HS-27A (cell line): ENCODE data around the gene DHX38.
"Not testable (repeated sequence)": the region's sequence is repeated elsewhere in the genome, so short reads cannot be mapped to it uniquely, and the experiment has no call there.

ENCODE experiments used
- DNase-seq: peaks from one replicate; pipeline ENCODE4 v3.0.0-alpha.2; 2012; ENCODE audit warnings: low read depth, missing footprints

Gene DHX38

GRCh38 chr16:72093448-72094265, at the start of gene DHX38, which contains the start of gene TXNL4B:
Gene DHX38, plus strand, starts transcription at chr16:72093847. Its CDS starts 2,311 bp downstream, at chr16:72096158.
Gene TXNL4B, minus strand, starts transcription at chr16:72093620. Its CDS starts 2,871 bp downstream, at chr16:72090749.
- peak; percentile 97 for DNase-seq

- DNase-seq, result no peak
These were observed 49.4 kb upstream of the DHX38 start for GRCh38 chr16:72044296-72044695.

- no peak for DNase-seq
These were observed 48.8 kb upstream of the DHX38 start for GRCh38 chr16:72044825-72045359.

- DNase-seq, result no peak
These were observed 44.5 kb upstream of the DHX38 start for GRCh38 chr16:72049110-72049509.

- DNase-seq, result no peak
These were observed 42.7 kb upstream of the DHX38 start for GRCh38 chr16:72050769-72051464.

- DNase-seq, result no peak
These were observed 41.8 kb upstream of the DHX38 start for GRCh38 chr16:72051818-72052217.

- not testable (repeated sequence) for DNase-seq
These were observed 39.3 kb upstream of the DHX38 start, which contains the start of gene HP for GRCh38 chr16:72054254-72054847. Gene HP, plus strand, starts transcription at chr16:72054505. Its CDS starts 148 bp downstream, at chr16:72054653.

GRCh38 chr16:72055911-72056310, 37.7 kb upstream of the DHX38 start:
- no peak for DNase-seq

- not testable (repeated sequence) for DNase-seq
These were observed 36.3 kb upstream of the DHX38 start for GRCh38 chr16:72057313-72057712.

GRCh38 chr16:72059060-72059459, 34.6 kb upstream of the DHX38 start:
- DNase-seq, result not testable (repeated sequence)

- no peak for DNase-seq
These were observed 33.2 kb upstream of the DHX38 start for GRCh38 chr16:72060405-72060804.

GRCh38 chr16:72061564-72061963, 32.1 kb upstream of the DHX38 start:
- no peak for DNase-seq

GRCh38 chr16:72064361-72064894, 29.2 kb upstream of the DHX38 start:
- DNase-seq, result no peak

GRCh38 chr16:72066747-72067146, 26.9 kb upstream of the DHX38 start:
- no peak for DNase-seq

GRCh38 chr16:72068930-72069329, 24.7 kb upstream of the DHX38 start:
- no peak for DNase-seq

GRCh38 chr16:72072514-72073342, 20.9 kb upstream of the DHX38 start:
- no peak for DNase-seq

GRCh38 chr16:72073560-72074230, 20.0 kb upstream of the DHX38 start:
- no peak for DNase-seq

- not testable (repeated sequence) for DNase-seq
These were observed 18.6 kb upstream of the DHX38 start for GRCh38 chr16:72075067-72075466.

GRCh38 chr16:72076991-72077706, 16.5 kb upstream of the DHX38 start:
- DNase-seq, result not testable (repeated sequence)
